Measurements from ENCODE around the gene TEK.
A peak's percentile ranks its signal among the peaks of the same experiment; 100 is the strongest.
"Not testable (repeated sequence)": the region's sequence is repeated elsewhere in the genome, so short reads cannot be mapped to it uniquely, and the experiment has no call there.

The TEK gene

DNA sequence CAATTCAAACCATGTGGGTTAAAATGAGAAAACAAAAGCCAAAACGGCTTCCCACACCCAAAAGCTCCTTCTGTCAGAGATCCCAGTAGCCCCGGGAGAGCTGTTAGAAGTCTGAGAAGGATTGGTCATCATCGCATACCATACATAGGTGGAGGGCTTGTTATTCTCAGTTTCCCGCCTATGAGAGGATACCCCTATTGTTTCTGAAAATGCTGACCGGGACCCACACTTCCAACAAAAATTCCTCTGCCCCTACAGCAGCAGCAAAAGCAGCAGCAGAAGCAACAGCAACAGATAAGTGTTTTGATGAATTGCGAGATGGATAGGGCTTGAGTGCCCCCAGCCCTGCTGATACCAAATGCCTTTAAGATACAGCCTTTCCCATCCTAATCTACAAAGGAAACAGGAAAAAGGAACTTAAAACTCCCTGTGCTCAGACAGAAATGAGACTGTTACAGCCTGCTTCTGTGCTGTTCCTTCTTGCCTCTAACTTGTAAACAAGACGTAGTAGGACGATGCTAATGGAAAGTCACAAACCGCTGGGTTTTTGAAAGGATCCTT, at the start of gene TEK:
Gene TEK, plus strand, starts transcription at position 245 of the 561 bp plus-strand sequence. CDS start 366 bp downstream, outside the sequence.
- no peak for DNase-seq (ENCODE audit: low read depth, low spot score)
- no peak within 1 kb of the TSS for H3K27ac ChIP-seq

GRCh38 chr9:27059412-27059811, 49.6 kb upstream of the TEK start:
- DNase-seq (ENCODE audit: low read depth, low spot score): no peak
- H3K27ac ChIP-seq: no peak overlapping the region

GRCh38 chr9:27059907-27060306, 49.1 kb upstream of the TEK start:
- DNase-seq (ENCODE audit: low read depth, low spot score): no peak
- H3K27ac ChIP-seq: no peak overlapping the region

- no peak for DNase-seq (ENCODE audit: low read depth, low spot score)
- H3K27ac ChIP-seq: no peak overlapping the region
Observed at GRCh38 chr9:27065288-27065687, 43.7 kb upstream of the TEK start.

DNA sequence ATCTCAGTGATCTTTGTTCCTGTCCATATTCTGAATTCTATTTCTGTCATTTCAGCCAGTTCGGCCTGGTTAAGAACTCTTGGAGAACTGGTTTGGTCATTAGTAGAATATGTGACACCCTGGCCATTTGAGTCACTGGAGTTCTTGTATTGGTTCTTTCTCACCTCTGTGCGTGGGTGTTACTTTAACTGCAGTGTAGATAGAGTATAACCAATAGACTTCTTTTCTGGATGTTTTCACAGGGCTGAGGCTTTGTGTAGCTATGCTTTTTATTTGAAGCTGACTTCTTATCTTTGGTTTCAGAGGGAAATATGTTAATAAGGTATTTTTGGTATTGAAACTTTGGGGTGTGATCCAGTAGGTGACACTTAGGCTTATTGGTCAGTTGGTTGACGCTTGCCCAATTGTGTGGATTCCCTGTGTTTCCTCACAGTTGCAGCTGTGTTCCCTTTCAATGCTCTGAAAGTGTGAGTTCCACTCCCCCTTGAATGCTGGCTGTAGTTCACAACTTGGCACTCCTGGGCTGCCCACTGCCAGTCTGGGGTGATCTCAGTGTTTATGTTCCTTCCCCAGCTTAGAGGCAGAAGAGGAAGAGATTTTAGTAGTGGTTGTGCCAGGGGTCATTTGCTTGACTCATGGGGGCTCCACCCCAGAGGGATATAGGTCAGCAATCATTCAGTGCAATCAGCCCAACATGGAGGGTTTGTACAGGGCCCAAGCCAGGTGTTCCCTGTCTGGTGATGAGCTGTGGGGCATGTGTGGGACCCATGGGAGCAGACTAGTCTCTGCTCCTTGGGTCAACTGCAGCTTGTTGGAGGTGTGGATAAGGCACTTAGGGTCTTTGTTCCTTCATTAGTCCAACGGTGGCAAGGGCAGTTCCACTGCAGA, 34.9 kb upstream of the TEK start:
- no peak overlapping the region for H3K27ac ChIP-seq
- DNase-seq (ENCODE audit: low read depth, low spot score): no peak

- H3K27ac ChIP-seq: no peak overlapping the region
- no peak for DNase-seq (ENCODE audit: low read depth, low spot score)
Observed at GRCh38 chr9:27078685-27079084, 30.3 kb upstream of the TEK start.

DNA sequence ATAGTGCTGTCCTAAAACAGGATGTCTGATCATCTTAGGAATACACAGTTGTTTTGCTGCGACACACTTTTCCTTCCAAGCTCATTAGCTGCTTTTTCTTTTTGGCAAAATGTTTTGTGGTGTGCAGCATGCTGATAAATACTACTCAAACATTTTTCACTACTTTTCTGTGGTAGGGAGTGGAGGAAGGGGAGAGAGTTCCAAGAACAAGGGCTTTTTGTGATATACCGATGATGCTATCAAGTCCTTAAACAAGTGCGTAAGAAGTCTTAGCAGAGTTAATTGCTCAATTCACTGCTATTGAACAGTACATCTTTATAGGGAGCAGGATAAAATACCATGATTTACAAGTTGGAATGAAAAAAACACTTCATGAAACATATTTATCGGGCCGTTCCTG, 23.6 kb upstream of the TEK start:
- no peak overlapping the region for H3K27ac ChIP-seq
- DNase-seq (ENCODE audit: low read depth, low spot score): no peak

- DNase-seq (ENCODE audit: low read depth, low spot score): no peak
- no peak overlapping the region for H3K27ac ChIP-seq
Observed at GRCh38 chr9:27086818-27087680, 22.0 kb upstream of the TEK start.

DNA sequence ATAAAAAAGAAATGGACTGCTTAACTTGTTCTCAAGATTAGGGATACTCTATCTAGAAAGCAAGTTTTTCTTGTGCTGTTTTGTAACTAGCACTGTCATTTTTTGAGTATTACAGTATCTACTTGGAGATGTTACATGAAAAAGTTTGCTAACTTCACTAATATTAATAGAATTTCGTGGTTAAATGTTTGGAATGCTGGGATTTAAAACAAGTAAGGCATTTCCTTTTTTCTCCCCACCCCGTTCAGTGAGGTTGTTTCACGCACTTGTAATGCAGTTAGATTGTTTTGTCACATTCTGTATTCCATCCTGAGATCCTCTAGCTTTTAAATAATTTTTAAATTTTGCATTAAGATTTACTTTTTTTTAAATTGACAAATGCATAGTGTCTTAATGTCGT, 20.0 kb upstream of the TEK start:
- no peak overlapping the region for H3K27ac ChIP-seq

DNA sequence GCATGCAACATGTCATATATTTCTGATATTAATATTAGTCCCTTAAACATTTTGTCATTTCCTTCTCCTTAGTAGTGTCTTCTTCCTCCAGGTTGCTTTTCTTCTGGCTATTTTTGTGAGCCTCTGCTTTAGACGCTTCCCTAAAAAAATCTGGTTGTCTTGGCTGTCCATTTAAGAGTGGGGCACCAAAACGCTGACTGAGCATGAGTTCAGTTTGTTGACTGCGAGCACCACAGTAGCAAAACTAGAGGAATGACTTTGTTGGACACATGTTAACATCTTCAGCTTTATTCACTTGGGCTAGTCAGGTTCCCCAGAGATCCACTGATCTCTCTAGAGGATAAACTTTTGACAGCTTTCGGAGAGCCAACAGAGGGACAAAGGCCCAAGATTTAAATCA, 19.3 kb upstream of the TEK start:
- H3K27ac ChIP-seq: no peak overlapping the region
- DNase-seq (ENCODE audit: low read depth, low spot score): no peak

More for the DNA sequence above, 20.0 kb upstream of the TEK start:
- no peak for DNase-seq (ENCODE audit: low read depth, low spot score)

DNA sequence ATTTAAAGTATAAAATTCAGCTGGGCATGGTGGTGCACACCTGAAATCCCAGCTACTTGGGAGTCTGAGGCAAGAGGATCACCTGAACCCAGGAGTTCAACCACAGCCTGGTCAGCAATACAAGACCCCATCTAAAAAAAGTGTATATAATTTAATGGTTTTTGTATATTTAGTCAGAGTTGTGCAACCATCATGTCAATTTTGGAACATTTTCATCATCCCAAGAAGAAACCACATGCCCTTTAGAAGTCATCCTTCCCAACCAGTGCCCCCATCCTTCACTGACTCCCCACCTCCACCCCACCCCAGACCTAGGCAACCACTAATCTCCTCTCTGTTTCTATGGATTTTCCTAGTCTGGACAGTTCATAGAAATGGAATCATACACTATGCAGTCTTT, 18.8 kb upstream of the TEK start:
- DNase-seq (ENCODE audit: low read depth, low spot score): no peak
- H3K27ac ChIP-seq: no peak overlapping the region

DNA sequence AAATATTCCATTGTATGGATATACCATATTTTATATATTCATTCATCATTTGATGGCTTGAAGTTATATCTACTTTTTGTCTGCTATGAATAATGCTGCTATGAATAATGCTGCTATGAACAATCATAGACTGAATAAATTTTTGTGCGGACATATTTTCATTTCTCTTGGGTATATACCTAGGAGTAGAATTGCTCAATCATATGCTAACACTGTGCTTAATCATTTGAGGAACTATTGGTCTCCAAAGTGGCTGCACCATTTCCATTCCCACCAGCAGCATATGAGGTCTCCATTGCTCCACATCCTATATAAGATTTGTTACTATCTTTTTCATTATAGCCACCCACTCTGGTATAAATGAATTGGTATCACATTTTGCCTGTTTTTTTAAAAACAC, 18.3 kb upstream of the TEK start:
- no peak for DNase-seq (ENCODE audit: low read depth, low spot score)
- no peak overlapping the region for H3K27ac ChIP-seq

DNA sequence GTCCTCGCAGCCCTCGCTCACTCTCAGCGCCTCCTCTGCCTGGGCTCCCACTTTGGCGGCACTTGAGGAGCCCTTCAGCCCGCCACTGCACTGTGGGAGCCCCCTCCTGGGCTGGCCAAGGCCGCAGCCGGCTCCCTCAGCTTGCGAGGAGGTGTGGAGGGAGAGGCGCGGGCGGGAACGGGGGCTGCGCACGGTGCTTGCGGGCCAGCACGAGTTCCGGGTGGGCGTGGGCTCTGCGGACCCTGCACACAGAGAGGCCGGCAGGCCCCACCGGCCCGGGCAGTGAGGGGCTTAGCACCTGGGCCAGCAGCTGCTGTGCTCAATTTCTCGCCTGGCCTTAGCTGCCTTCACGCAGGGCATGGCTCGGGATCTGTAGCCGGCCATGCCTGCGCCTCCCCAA, 16.5 kb upstream of the TEK start:
- not testable (repeated sequence) for DNase-seq (ENCODE audit: low read depth, low spot score); H3K27ac ChIP-seq

- H3K27ac ChIP-seq; DNase-seq (ENCODE audit: low read depth, low spot score): not testable (repeated sequence)
Observed at GRCh38 chr9:27093384-27094067, 15.5 kb upstream of the TEK start.

DNA sequence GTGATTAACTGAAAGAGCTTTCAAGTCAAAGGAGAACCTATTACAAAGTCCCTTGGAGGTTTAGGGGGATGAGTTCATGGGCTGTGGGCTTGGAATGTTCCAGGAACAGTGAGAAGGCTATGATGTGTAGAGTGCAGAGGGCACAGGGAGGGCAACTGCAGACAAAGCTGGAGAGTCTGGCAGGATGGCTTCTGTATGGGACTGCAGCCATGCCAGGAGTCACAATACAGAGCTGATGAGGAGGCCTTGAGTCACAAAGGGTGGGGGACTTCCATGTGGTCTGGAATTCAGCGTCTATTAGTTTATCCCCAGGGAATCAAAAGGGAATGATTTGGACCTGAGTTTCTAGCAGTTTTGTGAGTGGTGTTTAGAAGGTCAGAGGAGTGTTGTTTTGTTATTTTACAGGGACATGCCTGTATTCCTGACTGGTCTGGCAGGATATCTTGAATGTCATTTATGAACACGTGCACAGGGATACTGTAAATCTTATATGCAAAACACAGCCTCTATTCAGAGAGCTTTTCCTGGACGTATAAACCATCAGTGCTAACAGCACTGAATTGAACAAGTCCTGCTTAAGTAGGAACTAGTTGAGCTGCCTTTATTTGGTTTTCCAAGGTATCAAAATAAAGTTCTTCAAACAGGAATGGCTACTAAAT, 14.3 kb upstream of the TEK start:
- peak; percentile 36 for DNase-seq (ENCODE audit: low read depth, low spot score)
- H3K27ac ChIP-seq: peak overlapping the region; percentile 9

DNA sequence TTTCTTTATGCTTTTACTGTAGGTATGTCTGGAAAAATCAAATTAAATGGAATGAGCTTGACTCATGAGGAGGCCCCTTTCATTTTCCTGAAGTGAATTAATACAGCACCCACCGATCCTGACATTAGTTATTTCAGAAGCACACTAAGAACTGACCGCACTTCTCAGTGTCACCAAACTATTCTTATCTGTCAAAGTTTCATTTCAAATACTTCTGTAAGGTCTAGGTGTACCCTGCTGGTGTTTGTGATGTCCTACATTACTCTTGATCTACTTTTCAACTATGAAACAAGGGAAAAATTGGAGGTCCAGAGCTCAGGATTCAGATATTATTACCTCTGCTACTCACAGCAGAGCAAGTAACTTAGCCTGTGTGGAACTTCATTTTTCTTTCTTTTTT, 1.8 kb upstream of the TEK start:
- no peak for DNase-seq (ENCODE audit: low read depth, low spot score)
- no peak overlapping the region for H3K27ac ChIP-seq

GRCh38 chr9:27109621-27110020, 596 bp downstream of the TEK start:
- no peak for DNase-seq (ENCODE audit: low read depth, low spot score)
- no peak overlapping the region for H3K27ac ChIP-seq

DNA sequence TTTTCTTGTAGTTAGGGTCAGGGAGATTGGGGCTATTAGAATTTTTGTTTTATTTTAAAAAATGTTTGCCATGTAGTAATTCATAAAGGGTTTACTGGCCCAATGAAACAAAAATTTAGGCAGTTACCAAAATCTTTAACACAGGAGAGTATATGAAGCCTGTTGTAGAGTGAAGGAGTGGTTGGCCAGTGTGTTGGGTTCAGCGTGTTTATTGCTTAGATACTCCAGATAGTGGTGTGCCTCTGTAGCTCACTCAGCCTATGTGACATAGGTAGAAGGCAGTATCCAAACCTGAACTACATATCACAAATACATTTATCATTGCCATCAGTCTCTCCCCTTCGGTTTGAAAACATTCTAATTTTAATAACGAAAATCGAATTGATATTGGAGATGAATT, 1.2 kb downstream of the TEK start:
- no peak overlapping the region for H3K27ac ChIP-seq
- DNase-seq (ENCODE audit: low read depth, low spot score): no peak

DNA sequence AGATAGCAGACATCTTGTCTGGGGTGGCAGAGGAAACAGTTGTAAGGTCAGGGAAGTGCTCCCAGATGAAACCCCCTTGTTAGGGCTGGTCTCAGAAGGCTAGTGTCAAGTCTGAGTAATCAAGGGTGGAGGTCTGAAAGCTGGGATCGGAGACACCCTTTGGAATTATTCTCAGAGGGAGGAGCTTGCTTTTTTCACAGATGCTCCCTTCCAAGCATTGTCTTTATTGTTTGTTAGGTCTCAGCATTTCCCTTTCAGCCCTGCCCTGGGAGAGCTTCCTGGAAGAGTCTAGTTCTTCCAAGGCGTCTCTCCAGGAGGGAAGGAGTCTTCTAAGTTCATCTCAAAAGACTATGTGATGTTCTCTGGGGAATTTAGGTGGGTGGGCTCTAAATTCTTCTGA, 3.2 kb downstream of the TEK start:
- peak overlapping the region; percentile 6 for H3K27ac ChIP-seq
- no peak for DNase-seq (ENCODE audit: low read depth, low spot score)

All from epithelial cell of prostate (primary cell).